ENCODE results near the gene NELFCD. TPM values are rescaled to one million over a fixed set of nuclear protein-coding genes. Genes with fewer than 3 reads are reported as not detected.

Gene NELFCD
- total RNA-seq, 1 experiment from 2014 or later: 174 TPM

DNA sequence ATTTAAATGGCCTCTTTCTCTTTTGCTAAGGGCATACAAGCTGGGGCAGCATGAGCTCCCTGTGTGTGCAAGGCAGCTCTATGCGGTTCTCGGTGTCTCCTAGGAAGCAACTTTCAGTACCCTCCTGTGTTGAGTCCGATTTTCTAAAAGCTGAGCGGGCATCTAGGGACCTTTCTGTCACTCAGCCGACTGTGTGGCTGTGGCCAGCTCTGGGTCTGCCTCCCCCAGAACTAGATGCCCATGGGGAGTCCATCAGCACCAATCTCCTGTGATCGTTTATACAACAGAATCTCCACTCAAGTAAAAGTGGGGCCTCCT is 7.5 kb downstream of the NELFCD start:
- Histone ChIP-seq H3K4me3 (ENCODE audit: low read depth, low read length, poor library complexity, severe bottlenecking) (no peak overlapping the region), H3K36me3 (ENCODE audit: insufficient read depth, low read length, poor library complexity, severe bottlenecking) (peaks cover 79% of the 10 kb centered on the region)
- CTCF ChIA-PET: no interaction called here

DNA sequence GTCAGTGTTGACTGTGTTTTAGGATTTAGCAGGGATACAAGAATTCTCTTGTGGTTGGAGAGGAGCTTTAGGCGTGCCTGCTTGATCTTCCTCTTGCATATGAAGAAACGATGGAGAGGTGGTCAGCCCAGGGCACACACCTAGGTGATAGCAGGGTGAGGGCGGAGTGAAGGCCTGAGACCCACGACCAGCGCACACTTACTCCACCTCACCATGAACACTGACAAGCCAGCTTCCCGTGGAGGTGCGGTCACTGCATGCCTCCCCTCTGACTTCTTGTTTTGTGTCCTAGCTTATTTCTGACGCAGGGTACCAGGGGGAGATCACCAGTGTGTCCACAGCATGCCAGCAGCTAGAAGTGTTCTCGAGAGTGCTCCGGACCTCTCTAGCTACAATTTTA is 8.1 kb downstream of the NELFCD start:
- H3K4me1 ChIP-seq (ENCODE audit: insufficient read depth, low read length, poor library complexity, severe bottlenecking): no peaks in the 10 kb centered on the region
- TF ChIP-seq, protein P1, sequence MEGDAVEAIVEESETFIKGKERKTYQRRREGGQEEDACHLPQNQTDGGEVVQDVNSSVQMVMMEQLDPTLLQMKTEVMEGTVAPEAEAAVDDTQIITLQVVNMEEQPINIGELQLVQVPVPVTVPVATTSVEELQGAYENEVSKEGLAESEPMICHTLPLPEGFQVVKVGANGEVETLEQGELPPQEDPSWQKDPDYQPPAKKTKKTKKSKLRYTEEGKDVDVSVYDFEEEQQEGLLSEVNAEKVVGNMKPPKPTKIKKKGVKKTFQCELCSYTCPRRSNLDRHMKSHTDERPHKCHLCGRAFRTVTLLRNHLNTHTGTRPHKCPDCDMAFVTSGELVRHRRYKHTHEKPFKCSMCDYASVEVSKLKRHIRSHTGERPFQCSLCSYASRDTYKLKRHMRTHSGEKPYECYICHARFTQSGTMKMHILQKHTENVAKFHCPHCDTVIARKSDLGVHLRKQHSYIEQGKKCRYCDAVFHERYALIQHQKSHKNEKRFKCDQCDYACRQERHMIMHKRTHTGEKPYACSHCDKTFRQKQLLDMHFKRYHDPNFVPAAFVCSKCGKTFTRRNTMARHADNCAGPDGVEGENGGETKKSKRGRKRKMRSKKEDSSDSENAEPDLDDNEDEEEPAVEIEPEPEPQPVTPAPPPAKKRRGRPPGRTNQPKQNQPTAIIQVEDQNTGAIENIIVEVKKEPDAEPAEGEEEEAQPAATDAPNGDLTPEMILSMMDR (conservative IDR thresholded peaks at IDR 0.05; ENCODE audit: low read depth, low read length): no peak
- no peak for TF ChIP-seq EZH2 (IDR thresholded peaks at IDR 0.05; ENCODE audit: borderline replicate concordance, low read depth, low read length, poor library complexity, severe bottlenecking)
- no peak overlapping the region for H3K27ac ChIP-seq (ENCODE audit: low read depth, low read length, poor library complexity, severe bottlenecking)
- CTCF ChIA-PET: no interaction called here
- no peaks in the 10 kb centered on the region for H3K27me3 ChIP-seq (replicated peaks; ENCODE audit: insufficient read depth, low read depth, low read length, poor library complexity)
- no peak overlapping the region for H3K4me3 ChIP-seq (ENCODE audit: low read depth, low read length, poor library complexity, severe bottlenecking)
- POLR2A ChIA-PET (ENCODE audit: low non-redundant PET): no interaction called here
- intact Hi-C loops (cut with micrococcal nuclease; ENCODE audit: unreplicated experiment): no loop called here
- no peaks in the 10 kb centered on the region for H3K9me3 ChIP-seq (ENCODE audit: low read depth, low read length, poor library complexity, severe bottlenecking)
- DNase-seq (ENCODE audit: low spot score): no peak
- BruUV-seq (replicated peaks): no TSS peak
- peaks cover 86% of the 10 kb centered on the region for H3K36me3 ChIP-seq (ENCODE audit: insufficient read depth, low read length, poor library complexity, severe bottlenecking)

More for the DNA sequence above, 7.5 kb downstream of the NELFCD start:
- no peak for DNase-seq (ENCODE audit: low spot score)
- Histone ChIP-seq H3K4me1 (ENCODE audit: insufficient read depth, low read length, poor library complexity, severe bottlenecking) (no peaks in the 10 kb centered on the region), H3K27ac (ENCODE audit: low read depth, low read length, poor library complexity, severe bottlenecking) (no peak overlapping the region), H3K9me3 (ENCODE audit: low read depth, low read length, poor library complexity, severe bottlenecking) (no peaks in the 10 kb centered on the region), H3K27me3 (replicated peaks; ENCODE audit: insufficient read depth, low read depth, low read length, poor library complexity) (no peaks in the 10 kb centered on the region)
- BruUV-seq (replicated peaks): no TSS peak
- TF ChIP-seq EZH2 (IDR thresholded peaks at IDR 0.05; ENCODE audit: borderline replicate concordance, low read depth, low read length, poor library complexity, severe bottlenecking): no peak
- TF ChIP-seq, protein P1 (conservative IDR thresholded peaks at IDR 0.05; ENCODE audit: low read depth, low read length): no peak
- intact Hi-C loops (cut with micrococcal nuclease; ENCODE audit: unreplicated experiment): no loop called here
- POLR2A ChIA-PET (ENCODE audit: low non-redundant PET): interaction anchor here (0.8 kb wide), 1 partner anchor 338 kb away, joined by 3 read pairs; the partner anchor contains the start of gene STX16

DNA sequence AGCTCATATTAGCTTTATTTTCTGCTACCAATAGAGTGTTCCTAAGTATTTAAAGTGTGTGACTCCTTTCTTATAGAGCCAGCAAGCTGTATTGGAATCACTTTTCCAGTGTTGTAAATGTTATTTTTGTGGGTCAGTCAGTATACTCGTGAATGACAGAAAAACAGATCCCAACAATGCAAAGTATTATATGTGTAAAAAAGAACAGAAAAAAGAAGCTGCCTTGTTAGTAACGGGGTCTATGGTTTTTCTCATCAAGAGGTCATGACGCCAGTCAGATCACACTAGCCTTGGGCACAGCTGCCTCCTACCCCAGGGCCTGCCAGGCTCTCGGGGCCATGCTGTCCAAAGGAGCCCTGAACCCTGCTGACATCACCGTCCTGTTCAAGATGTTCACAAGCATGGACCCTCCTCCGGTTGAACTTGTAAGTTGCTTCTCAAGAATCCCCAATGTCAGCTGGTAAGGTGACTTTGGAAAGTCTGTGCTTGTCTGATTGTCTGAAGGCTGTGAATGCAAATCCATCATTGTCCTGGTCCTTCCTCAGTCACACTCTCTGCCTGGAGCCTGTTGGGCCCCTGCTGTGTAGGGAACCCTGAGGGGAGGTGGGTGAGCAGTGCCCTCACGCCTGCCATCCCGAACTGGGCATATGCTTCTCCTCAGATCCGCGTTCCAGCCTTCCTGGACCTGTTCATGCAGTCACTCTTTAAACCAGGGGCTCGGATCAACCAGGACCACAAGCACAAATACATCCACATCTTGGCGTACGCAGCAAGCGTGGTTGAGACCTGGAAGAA is 9.8 kb downstream of the NELFCD start:
- Histone ChIP-seq H3K36me3 (ENCODE audit: insufficient read depth, low read length, poor library complexity, severe bottlenecking) (peaks cover 98% of the 10 kb centered on the region), H3K4me1 (ENCODE audit: insufficient read depth, low read length, poor library complexity, severe bottlenecking) (no peaks in the 10 kb centered on the region), H3K4me3 (ENCODE audit: low read depth, low read length, poor library complexity, severe bottlenecking) (no peak overlapping the region), H3K27ac (ENCODE audit: low read depth, low read length, poor library complexity, severe bottlenecking) (no peak overlapping the region), H3K9me3 (ENCODE audit: low read depth, low read length, poor library complexity, severe bottlenecking) (no peaks in the 10 kb centered on the region), H3K27me3 (replicated peaks; ENCODE audit: insufficient read depth, low read depth, low read length, poor library complexity) (no peaks in the 10 kb centered on the region)
- intact Hi-C loops (cut with micrococcal nuclease; ENCODE audit: unreplicated experiment): no loop called here
- POLR2A ChIA-PET (ENCODE audit: low non-redundant PET): interaction anchor here (0.5 kb wide), 1 partner anchor 117 kb away, joined by 7 read pairs; no protein-coding TSS in a partner anchor
- TF ChIP-seq, protein P1 (conservative IDR thresholded peaks at IDR 0.05; ENCODE audit: low read depth, low read length): no peak
- no peak for TF ChIP-seq EZH2 (IDR thresholded peaks at IDR 0.05; ENCODE audit: borderline replicate concordance, low read depth, low read length, poor library complexity, severe bottlenecking)
- no TSS peak for BruUV-seq (replicated peaks)
- DNase-seq (ENCODE audit: low spot score): no peak
- CTCF ChIA-PET: no interaction called here
